Endothelial cell of hepatic sinusoid (primary cell): Measurements from ENCODE around the gene ANKRD55.
"Not testable (repeated sequence)": the region's sequence is repeated elsewhere in the genome, so short reads cannot be mapped to it uniquely, and the experiment has no call there.

Experiments
- in situ Hi-C: cut with HindIII; loops from 2 replicates; pipeline ENCODE4 v1.10.0; 2017; ENCODE audit warnings: low sequenced_read_pairs

The ANKRD55 gene

DNA sequence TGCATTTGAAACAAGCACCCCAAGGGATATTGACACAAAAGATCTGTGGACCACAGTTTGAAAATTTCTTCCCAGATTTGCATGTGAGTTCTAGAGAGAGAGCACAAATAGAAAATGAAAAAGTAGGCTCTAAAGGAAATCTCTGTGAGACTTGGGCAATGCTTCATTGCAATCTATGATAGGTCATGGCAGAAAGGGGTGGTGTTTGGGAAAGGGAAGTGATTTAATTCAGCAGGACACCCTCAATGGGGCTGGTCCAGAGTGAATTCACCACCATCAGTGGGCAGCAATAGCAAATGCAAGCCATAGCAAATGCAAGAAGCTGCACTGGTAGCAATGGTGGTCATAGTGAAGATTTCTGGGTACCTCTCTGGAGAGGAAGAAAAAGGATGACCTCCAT lies 58.1 kb downstream of the ANKRD55 start:
- in situ Hi-C loops, result no loop called here

DNA sequence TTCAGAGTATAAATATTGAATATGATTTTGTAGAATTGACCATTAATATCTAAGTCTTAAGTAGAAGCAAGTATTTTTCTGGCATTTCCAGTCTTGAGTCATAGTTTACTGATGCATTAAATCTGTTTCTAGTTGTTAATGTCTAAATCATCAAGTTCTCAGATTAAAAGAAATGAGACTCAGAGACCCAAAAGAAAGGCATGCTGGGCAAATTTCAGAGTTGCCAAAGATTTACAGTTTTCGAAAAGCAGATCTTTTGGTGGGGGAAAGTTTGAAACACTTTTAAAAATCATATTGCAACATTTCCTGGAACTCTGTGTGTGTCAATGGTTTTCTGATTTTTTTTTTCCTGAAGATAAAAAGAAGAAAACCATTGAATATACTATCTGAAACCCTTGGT lies 60.9 kb downstream of the ANKRD55 start:
- in situ Hi-C loops, result loop anchor here (5.0 kb wide), 1 partner anchor 50 kb away; no protein-coding TSS in a partner anchor

DNA sequence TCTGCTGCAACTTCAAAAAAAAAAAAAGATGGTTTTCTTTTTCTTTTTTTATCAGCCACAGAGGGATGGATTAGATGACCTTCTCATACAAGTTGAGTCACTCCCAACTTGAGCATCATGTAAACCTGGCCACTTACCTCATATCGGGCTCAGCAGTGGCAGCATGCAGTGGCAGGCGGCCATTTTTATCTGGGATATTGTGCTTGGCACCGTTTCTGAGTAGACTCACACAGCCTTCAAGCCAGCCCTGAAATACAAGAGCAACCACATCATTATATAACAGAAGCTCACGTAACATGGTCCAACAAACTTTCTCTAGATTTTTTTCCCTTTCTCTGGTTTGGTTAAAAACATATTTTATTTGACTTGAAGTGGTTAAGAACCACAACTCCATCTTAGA lies 62.6 kb downstream of the ANKRD55 start:
- in situ Hi-C loops, result loop anchor here (5.0 kb wide), 1 partner anchor 48 kb away; no protein-coding TSS in a partner anchor

DNA sequence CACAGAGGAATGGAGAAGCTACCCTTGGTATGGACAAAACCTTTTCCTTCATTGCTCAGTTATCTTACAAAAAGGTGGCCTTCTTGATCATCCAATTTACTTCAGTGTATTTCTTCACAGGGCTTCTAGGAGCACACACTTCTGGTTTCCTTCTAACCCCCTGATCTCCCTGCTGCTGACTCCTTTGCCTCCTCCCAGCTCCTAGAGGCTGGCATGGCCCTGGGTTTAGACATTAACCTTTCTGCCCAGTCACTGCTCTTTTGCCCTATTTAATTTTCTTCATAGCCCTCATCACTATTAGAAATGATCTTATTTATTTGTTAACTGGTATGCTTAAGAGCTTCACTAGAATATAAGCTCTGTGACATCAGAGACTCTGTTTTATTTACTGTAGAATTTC lies 63.2 kb downstream of the ANKRD55 start:
- in situ Hi-C loops, result loop anchor here (5.0 kb wide), 1 partner anchor 48 kb away; no protein-coding TSS in a partner anchor

GRCh38 chr5:56169281-56169680 lies 63.8 kb downstream of the ANKRD55 start:
- in situ Hi-C loops, result no loop called here

GRCh38 chr5:56168066-56168478 lies 65.1 kb downstream of the ANKRD55 start:
- in situ Hi-C loops, result no loop called here

DNA sequence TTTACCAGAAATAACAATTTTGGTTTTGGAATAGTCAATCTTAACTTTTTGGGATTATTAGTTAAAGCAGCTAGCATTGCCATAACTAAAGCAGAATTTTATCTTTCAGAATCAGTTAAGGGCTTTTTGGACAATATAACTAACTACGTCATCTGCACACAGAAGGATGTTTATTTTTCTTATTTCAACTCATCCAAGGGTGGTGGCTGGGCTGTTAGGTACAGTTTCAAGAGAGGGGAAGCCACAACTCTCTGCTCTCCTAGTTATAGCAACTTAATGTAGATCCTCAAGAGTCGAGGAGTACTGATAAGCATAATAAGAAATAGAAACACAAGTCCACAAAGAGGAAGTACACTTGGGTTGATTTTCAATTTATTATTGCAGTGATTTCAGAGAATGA lies 65.6 kb downstream of the ANKRD55 start:
- in situ Hi-C loops, result no loop called here

- in situ Hi-C loops, result no loop called here
These were observed 66.3 kb downstream of the ANKRD55 start for GRCh38 chr5:56166671-56167385.

DNA sequence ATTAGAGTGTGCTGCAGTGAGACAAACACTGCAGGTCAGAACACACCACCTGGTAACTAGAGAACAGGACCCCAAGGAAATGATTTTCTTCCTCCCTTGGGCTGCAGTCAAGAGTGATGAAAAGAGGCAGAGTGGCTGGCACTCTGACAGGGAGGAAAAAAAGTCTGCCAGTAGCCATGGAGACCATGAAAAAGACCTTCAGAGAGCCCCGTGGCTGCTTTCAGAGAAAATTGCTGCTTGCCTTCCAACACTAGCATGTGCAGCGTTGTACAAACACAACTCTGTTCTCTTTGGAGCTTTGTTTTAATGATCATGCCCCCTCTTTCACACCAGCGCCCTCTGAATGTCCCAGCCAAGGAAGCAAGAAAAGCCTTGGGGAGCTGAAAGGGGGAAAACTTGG lies 68.8 kb downstream of the ANKRD55 start:
- in situ Hi-C loops, result no loop called here

GRCh38 chr5:56161927-56162326 lies 71.2 kb downstream of the ANKRD55 start:
- in situ Hi-C loops, result no loop called here

DNA sequence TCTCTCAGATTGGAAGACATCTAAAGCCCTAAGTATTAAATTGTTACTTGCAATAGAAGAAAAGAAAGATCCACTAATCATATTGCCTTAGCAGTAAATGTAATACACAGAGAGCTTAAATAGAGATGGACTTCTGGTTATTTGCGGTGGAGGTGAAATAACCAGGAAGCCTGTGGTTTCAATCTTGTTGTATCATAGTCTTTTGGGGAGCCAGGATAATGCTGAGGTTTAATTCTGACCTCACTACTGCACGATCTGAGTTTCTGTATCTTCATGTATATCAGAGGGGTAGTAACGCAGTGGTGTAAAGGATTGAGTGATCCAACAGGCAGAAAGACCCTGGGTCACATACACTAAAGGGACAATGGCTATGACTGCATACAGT lies 71.7 kb downstream of the ANKRD55 start:
- in situ Hi-C loops, result no loop called here

DNA sequence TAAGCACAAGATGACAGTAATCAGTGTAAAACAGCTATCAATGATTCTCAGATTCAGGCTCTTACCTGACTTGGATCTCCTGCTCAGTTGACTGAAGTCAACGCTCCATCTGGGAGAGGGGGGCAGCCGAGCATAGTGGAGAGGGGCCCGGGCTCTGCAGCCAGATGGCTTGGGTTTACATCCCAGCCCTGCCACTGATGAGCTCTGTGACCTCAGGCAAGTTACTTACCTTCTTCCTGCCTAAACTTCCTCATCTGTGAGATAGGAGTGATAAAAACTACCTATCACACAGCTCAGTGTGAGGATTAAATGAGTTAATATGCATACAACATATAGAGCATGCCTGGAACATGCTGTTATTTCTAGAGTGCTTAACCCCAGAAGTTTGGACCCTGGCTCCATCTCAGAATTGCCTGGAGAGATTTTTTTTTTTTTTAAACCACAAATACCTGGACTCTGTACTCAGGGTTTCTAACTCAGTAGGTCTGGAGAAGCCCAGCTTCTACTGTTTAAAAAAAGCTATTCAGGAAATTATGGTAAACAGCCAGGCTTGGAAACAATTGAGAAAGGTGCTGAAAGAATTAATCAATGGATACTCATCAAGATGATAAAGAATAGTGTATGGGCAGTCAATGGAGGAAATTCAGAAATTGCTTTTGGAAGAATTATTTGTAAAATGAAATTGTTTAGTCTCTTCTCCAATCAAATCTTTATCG lies 72.2 kb downstream of the ANKRD55 start:
- in situ Hi-C loops, result no loop called here

DNA sequence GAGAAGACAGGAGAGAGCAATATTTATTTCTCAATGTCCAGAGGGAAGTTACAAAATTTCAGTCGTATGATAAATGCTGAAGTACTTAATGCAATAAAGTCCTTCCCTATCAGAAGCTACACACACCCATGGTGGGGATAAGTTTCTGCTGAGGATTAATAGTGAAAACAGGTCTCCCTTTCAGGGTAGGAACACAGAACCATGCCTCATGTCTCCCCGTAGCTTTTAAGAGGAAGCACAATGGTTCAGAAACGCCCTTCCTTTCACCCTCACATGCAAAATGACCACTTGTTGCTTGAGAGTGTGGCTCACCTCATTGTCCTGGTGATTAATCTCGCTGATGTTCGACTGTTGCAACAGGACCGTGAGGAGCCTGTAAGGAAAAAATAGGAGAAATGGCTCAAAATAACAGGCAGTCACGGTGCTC lies 73.6 kb downstream of the ANKRD55 start:
- in situ Hi-C loops, result no loop called here

DNA sequence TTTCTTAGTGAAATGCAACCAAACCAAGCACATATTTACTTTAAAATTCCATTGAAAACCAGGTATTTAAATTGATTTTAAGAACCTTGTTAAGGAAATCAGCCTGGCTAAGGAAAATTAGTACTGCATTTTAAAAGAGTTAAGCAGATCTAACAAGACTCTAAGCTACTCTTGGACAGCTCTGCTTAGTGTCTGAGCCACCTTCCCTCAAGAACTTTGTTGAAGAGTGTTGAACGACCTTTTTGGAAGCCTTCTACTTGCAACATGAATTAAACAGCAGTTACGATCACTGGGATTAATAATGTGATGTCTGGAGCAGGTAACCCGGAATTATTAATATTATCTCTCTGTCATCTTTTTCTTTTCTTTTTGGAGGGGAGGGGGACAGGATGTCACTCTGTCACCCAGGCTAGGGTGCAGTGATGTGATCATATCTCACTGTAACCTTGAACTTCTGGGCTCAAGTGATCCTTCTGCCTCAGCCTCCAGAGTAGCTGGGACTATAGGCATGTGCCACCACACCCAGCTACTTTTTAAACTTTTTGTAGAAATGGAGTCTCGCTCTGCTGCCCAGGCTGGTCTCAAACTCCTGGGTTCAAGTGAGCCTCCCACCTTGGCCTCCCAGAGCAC lies 74.7 kb downstream of the ANKRD55 start:
- in situ Hi-C loops, result no loop called here

- in situ Hi-C loops, result not testable (repeated sequence)
These were observed 75.9 kb downstream of the ANKRD55 start for GRCh38 chr5:56157191-56157621.

- in situ Hi-C loops, result not testable (repeated sequence)
These were observed 76.4 kb downstream of the ANKRD55 start for GRCh38 chr5:56156585-56157190.

DNA sequence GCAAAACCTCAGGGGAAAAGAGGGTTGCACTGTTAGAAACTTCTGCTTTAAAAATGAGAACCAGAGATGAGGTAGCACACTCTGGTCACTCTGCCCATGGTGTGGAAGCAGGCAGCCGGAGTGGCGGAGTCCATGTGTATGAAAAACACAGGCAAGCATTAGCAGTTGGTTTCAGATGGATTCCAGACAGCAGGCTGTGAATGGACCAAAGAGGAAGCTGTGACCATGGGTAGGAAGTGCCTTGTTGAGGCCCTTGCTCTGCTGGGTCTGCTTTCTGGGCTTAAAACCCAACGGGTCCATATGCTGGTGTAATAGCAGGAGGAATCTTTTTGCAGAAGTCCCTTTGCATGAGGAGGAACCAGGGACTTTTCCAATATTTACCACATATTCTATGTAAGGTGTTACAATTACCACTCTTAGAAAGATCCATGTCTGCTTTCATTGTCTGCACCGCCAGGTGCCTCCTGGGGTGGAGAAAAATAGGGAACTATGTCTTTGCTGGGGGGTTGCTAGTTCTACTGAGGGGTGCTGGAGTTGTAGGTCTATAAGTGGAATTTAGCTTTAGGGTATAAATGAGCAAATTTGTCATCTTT lies 77.0 kb downstream of the ANKRD55 start:
- in situ Hi-C loops, result no loop called here

GRCh38 chr5:56154732-56155484 lies 78.2 kb downstream of the ANKRD55 start:
- in situ Hi-C loops, result no loop called here

GRCh38 chr5:56152437-56152836 lies 80.7 kb downstream of the ANKRD55 start:
- in situ Hi-C loops, result no loop called here

- in situ Hi-C loops, result not testable (repeated sequence)
These were observed 82.4 kb downstream of the ANKRD55 start for GRCh38 chr5:56150756-56151155.
